Ishikawa (cell line): ENCODE results near the gene AGBL5.
A peak's percentile ranks its signal among the peaks of the same experiment; 100 is the strongest.

Source experiments
- CEBPB ChIP-seq: IDR thresholded peaks from 2 replicates; pipeline ENCODE4 v1.6.1; 2012
- CREB1 ChIP-seq: IDR thresholded peaks from 2 replicates; pipeline ENCODE4 v1.6.1; 2012; ENCODE audit warnings: low read depth
- EGR1 ChIP-seq: IDR thresholded peaks from 2 replicates; pipeline ENCODE4 v1.6.1; 2012
- EP300 ChIP-seq: IDR thresholded peaks from 2 replicates; pipeline ENCODE4 v1.6.1; 2012; ENCODE audit warnings: borderline replicate concordance
- FOXM1 ChIP-seq: IDR thresholded peaks from 2 replicates; pipeline ENCODE4 v1.6.1; 2012; ENCODE audit warnings: low read depth, borderline replicate concordance
- MAX ChIP-seq: IDR thresholded peaks from 2 replicates; pipeline ENCODE4 v1.6.1; 2012
- NFIC ChIP-seq: IDR thresholded peaks from 2 replicates; pipeline ENCODE4 v1.6.1; 2012
- RAD21 ChIP-seq: IDR thresholded peaks from 2 replicates; pipeline ENCODE4 v1.6.1; 2012; ENCODE audit warnings: low read depth
- REST ChIP-seq: IDR thresholded peaks from 2 replicates; pipeline ENCODE4 v1.6.1; 2012; ENCODE audit warnings: low read depth, mild to moderate bottlenecking
- TAF1 ChIP-seq: IDR thresholded peaks from 2 replicates; pipeline ENCODE4 v1.6.1; 2012; ENCODE audit warnings: low read depth, mild to moderate bottlenecking
- TCF12 ChIP-seq: IDR thresholded peaks from 2 replicates; pipeline ENCODE4 v1.6.1; 2012; ENCODE audit warnings: low read depth
- TEAD4 ChIP-seq: IDR thresholded peaks from 2 replicates; pipeline ENCODE4 v1.6.1; 2012
- USF1 ChIP-seq: IDR thresholded peaks from 2 replicates; pipeline ENCODE4 v1.6.1; 2012
- YY1 ChIP-seq: IDR thresholded peaks from 2 replicates; pipeline ENCODE4 v1.6.1; 2012; ENCODE audit warnings: low read depth
- ZBTB7A ChIP-seq: IDR thresholded peaks from 2 replicates; pipeline ENCODE4 v1.6.1; 2012; ENCODE audit warnings: low read depth

AGBL5 gene

GRCh38 chr2:27071277-27071989, 20.0 kb downstream of the AGBL5 start, which contains the start of gene OST4:
TSS of gene OST4 (minus strand) at chr2:27071654.
- TF ChIP-seq CREB1: peak; percentile 68
- no peak for TF ChIP-seq FOXM1
- no peak for TF ChIP-seq NFIC
- TF ChIP-seq YY1: peak; percentile 62; the same call in 1 of the 2 replicates
- 0 out of 2 replicates have a peak, but pooled peaks have one; percentile 17 for TF ChIP-seq USF1
- TF ChIP-seq TCF12: peak; percentile 71
- TF ChIP-seq MAX: peak; percentile 64
- TF ChIP-seq TAF1: peak; percentile 87
- TF ChIP-seq EP300: no peak

DNA sequence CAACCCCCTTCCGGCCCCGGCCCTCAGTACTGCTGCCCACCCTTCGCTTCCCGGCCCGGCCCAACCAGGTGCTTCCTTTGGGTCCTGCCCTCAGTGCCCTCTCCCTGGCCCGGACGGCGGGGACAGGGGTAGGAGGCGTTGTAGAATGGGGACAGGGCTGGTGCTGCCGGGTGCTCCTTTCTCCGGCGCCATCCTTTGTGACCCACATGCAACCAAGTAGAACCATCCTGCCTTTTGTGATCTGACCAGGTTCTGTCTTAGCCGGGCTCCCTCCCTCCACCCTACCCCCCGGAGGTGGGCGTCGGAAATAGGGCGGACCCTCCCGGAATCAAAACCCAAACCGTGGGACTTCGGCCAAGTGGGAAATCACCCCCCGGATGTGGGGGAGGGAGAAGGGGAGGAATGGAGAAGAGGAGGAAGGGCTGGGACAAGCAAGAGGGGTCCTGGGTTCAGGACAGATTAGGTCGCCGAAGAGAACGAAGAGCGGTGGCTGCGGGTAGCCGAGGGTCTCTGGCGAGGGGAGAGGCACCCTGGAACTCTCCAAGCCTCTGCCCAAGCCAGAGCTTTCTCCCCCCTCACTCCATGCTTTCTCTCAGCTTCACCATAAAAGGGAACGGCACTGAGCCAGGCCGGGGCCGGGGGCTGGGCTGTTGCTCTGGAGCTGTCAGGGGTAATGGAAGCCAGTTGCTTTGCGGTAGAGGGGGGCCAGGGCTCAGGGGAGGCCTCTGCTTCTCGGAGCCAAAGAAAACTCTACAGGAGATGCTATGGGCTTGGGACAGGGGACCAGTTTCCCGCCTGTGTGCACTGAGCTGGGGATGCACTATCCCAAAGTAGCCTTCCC, 20.7 kb downstream of the AGBL5 start:
- TF ChIP-seq EGR1 (no peak), USF1 (no peak), ZBTB7A (peak; percentile 69; the same call in 1 of the 2 replicates), NFIC (no peak), TEAD4 (no peak), EP300 (no peak)

DNA sequence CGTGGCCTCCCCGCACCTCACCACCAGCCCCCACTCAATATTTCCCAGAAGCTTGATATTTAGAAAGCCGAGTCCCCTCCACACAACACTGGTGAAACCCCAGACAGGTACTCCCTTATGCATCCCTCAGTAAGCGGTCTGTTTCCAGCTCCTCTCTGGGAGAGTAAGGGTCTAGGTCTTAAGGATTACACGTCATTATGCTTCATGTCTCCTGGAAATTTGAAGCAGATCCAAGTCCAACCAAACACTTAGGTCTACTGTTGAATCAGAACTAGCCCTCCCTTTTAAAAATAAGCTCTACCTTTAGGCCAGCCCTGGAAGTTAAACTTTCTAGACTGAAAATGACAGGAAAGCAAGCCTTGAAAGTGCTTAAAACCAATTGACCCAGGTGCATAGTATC, 21.5 kb downstream of the AGBL5 start:
- TF ChIP-seq FOXM1: no peak
- TF ChIP-seq REST: no peak

DNA sequence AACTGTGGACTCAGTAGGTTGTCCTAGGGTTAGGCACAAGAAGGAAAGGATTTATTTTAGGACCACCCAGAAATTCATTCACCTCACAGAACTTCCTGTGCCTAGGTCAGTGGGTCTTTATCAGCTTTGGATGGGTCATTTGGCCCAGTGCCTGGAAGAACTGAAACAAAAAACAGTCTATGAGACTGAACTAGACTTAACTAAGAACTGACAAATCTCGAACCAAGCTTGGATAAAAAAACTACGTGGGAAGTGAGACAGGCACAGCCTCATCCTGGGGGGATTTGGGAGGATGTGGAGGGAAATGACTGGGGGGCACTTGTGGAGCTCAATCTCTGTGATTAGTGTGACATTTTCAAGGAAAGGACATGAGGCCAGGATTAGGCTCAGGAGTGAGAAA, 22.3 kb downstream of the AGBL5 start:
- TF ChIP-seq YY1 (no peak), TCF12 (no peak), CEBPB (no peak), ZBTB7A (no peak), FOXM1 (no peak), REST (no peak), CREB1 (no peak), RAD21 (no peak), USF1 (no peak)

GRCh38 chr2:27074738-27075565, 23.5 kb downstream of the AGBL5 start:
- no peak for TF ChIP-seq ZBTB7A

DNA sequence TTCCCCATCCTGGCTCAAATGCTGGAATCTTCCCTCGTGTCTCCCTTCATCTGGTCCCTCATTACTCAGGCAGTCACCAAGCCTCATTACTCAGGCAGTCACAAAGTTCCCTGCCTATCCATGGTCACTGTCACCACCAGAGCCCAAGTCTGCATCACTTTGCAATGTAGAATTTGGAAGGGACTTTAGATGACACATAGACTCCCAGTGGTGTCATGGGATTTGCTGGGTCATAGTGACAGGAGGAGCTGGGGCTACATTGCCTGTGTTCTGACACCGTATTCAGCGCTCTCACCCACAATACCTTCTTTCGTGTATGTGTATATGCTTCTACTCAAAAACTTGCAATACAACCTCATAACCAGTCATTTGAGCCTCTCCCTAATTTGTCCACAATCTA, 24.9 kb downstream of the AGBL5 start:
- TF ChIP-seq TCF12: no peak
- no peak for TF ChIP-seq RAD21
- TF ChIP-seq YY1: no peak
- no peak for TF ChIP-seq CREB1
- no peak for TF ChIP-seq TEAD4
- no peak for TF ChIP-seq ZBTB7A
- TF ChIP-seq CEBPB: no peak
- TF ChIP-seq MAX: no peak
- no peak for TF ChIP-seq EGR1
- TF ChIP-seq USF1: no peak
- no peak for TF ChIP-seq REST
- TF ChIP-seq EP300: no peak
- TF ChIP-seq NFIC: no peak
- TF ChIP-seq FOXM1: no peak
